PC-9 (cell line): ENCODE results near the gene C13orf46. TPM values are rescaled to one million over a fixed set of nuclear protein-coding genes. Genes with fewer than 3 reads are reported as not detected.

Experiments used
- BruUV-seq: library from RNA; stranded (reverse); fragments of 400-500 nt; replicated peaks from 2 replicates; lab custom pipeline; 2021; lab: Mats Ljungman, UMichigan
- CTCF ChIA-PET: fragments of 300-600 bp; sonication (Branson Sonifier 250); formaldehyde crosslinking; loops from one replicate; lab custom pipeline; 2022; ENCODE audit warnings: antibody characterized with exemption; lab: Charles Lee
- POLR2A ChIA-PET: fragments of 300-600 bp; sonication (Branson Sonifier 250); formaldehyde crosslinking; loops from one replicate; lab custom pipeline; 2022; ENCODE audit warnings: antibody characterized with exemption; ENCODE audit not compliant: unreplicated experiment; lab: Charles Lee
- DNase-seq, 2 experiments: peaks; one replicate each; pipeline versions ENCODE4 v3.0.0 to v3.0.0-alpha.2; 2015 to 2022; ENCODE audit warnings: mixed read lengths in 1 of 2
- H2AFZ ChIP-seq: fragments of 200-600 bp; sonication (generic); 2 replicates; pipeline ENCODE4 v1.8.1; 2017; ENCODE audit warnings: antibody characterized with exemption
- H3F3A ChIP-seq: fragments of 200-600 bp; sonication (generic); 2 replicates; pipeline ENCODE4 v1.8.1; 2017; ENCODE audit warnings: antibody characterized with exemption, mild to moderate bottlenecking, low read depth; ENCODE audit not compliant: insufficient read depth
- H3K27ac ChIP-seq: fragments of 200-600 bp; sonication (generic); 2 replicates; pipeline ENCODE4 v1.6.1; 2016; ENCODE audit warnings: mixed run types
- H3K27me3 ChIP-seq: fragments of 200-600 bp; sonication (generic); 2 replicates; pipeline ENCODE4 v1.6.1; 2016; ENCODE audit warnings: low read depth, mixed run types; ENCODE audit not compliant: insufficient read depth
- H3K36me3 ChIP-seq: fragments of 200-600 bp; sonication (generic); 2 replicates; pipeline ENCODE4 v1.6.1; 2016; ENCODE audit warnings: low read depth, mixed run types
- H3K4me1 ChIP-seq: fragments of 200-600 bp; sonication (generic); replicated peaks from 2 replicates; pipeline ENCODE4 v1.6.1; 2016; ENCODE audit warnings: mixed run types; ENCODE audit not compliant: insufficient read depth
- H3K4me2 ChIP-seq: fragments of 200-600 bp; sonication (generic); 2 replicates; pipeline ENCODE4 v1.6.1; 2017; ENCODE audit warnings: mixed run types
- H3K4me3 ChIP-seq: fragments of 200-600 bp; sonication (generic); 2 replicates; pipeline ENCODE4 v1.6.1; 2016; ENCODE audit warnings: mixed run types
- H3K79me2 ChIP-seq: fragments of 200-600 bp; sonication (generic); 2 replicates; pipeline ENCODE4 v1.6.1; 2017; ENCODE audit warnings: low read depth, mixed run types
- H3K9me2 ChIP-seq: fragments of 200-600 bp; sonication (generic); 2 replicates; pipeline ENCODE4 v1.8.1; 2017; ENCODE audit warnings: mild to moderate bottlenecking; ENCODE audit not compliant: insufficient read depth
- H3K9me3 ChIP-seq: fragments of 200-600 bp; sonication (generic); 2 replicates; pipeline ENCODE4 v1.8.1; 2016; ENCODE audit warnings: low read depth; ENCODE audit not compliant: insufficient read depth
- H4K20me1 ChIP-seq: fragments of 200-600 bp; sonication (generic); 2 replicates; pipeline ENCODE4 v1.8.1; 2017; ENCODE audit not compliant: insufficient read depth
- EZH2 ChIP-seq: fragments of 200-600 bp; sonication (generic); IDR thresholded peaks from 2 replicates; pipeline ENCODE4 v1.8.0; 2017; ENCODE audit warnings: antibody characterized with exemption, low read depth
- intact Hi-C: fragments of 100-400 bp; cut with micrococcal nuclease; formaldehyde crosslinking; loops from one replicate; pipeline ENCODE4 v1.10.0; 2022; ENCODE audit not compliant: unreplicated experiment
- total RNA-seq: library from RNA; stranded (reverse); gene quantifications from 2 replicates; pipeline ENCODE4 v1.2.3, GENCODE V29; 2021
- TF ChIP-seq, protein P1 (sequence below): fragments of 200-600 bp; sonication (generic); conservative IDR thresholded peaks from 2 replicates; pipeline ENCODE4 v1.6.1; 2017; ENCODE audit warnings: mixed run types, antibody characterized with exemption, mild to moderate bottlenecking, moderate library complexity

C13orf46 gene
- total RNA-seq, 1 experiment from 2014 or later = 1.5 TPM

DNA sequence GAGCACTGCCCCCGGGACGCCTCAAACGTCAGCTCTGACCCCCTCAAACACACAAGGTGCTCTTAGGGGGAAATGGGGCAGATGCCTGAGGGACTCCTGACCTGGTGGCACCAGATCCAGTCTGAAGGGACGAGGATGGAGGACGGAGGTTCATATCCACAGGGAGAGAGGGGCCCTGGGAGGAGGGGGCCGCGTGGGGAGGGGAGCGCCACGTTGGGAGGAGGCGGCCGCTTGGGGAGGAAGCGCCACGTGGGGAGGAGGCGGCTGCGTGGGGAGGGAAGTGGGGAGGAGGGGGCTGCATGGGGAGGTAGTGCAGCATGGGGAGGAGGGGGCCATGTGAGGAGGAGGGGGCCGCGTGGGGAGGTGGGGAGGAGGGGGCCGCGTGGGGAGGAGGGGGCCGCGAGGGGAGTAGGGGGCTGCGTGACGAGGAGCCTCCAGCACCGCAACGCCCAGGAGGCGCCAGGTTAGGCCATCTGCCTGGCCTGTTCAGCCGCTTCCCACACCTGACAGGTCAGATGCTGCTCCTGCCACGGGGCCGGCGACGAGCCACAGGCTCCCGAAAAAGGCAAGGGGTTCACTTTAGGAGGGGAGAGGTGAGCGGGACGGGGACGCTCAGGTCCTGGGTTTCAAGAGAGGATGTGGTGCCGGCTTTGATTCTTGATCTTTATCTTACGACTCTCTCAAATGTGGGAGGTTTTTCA is 36.7 kb upstream of the C13orf46 start:
- no peak for DNase-seq
- Histone ChIP-seq H3K36me3 (no peaks in the 10 kb centered on the region), H3K4me1 (0 out of 2 replicates have a peak, but pooled peaks cover 4% of the 10 kb centered on the region), H2AFZ (no peak overlapping the region), H3K4me2 (no peak overlapping the region), H3K27me3 (no peaks in the 10 kb centered on the region), H3F3A (peaks cover 4% of the 10 kb centered on the region; the same call in 1 of the 2 replicates), H4K20me1 (no peaks in the 10 kb centered on the region), H3K27ac (no peak overlapping the region), H3K9me2 (no peaks in the 10 kb centered on the region), H3K4me3 (no peak overlapping the region), H3K79me2 (no peaks in the 10 kb centered on the region), H3K9me3 (no peaks in the 10 kb centered on the region)
- POLR2A ChIA-PET = no interaction called here
- intact Hi-C loops = no loop called here
- BruUV-seq = no TSS peak
- CTCF ChIA-PET = no interaction called here
- TF ChIP-seq EZH2 = no peak
- TF ChIP-seq, protein P1, sequence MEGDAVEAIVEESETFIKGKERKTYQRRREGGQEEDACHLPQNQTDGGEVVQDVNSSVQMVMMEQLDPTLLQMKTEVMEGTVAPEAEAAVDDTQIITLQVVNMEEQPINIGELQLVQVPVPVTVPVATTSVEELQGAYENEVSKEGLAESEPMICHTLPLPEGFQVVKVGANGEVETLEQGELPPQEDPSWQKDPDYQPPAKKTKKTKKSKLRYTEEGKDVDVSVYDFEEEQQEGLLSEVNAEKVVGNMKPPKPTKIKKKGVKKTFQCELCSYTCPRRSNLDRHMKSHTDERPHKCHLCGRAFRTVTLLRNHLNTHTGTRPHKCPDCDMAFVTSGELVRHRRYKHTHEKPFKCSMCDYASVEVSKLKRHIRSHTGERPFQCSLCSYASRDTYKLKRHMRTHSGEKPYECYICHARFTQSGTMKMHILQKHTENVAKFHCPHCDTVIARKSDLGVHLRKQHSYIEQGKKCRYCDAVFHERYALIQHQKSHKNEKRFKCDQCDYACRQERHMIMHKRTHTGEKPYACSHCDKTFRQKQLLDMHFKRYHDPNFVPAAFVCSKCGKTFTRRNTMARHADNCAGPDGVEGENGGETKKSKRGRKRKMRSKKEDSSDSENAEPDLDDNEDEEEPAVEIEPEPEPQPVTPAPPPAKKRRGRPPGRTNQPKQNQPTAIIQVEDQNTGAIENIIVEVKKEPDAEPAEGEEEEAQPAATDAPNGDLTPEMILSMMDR = no peak

DNA sequence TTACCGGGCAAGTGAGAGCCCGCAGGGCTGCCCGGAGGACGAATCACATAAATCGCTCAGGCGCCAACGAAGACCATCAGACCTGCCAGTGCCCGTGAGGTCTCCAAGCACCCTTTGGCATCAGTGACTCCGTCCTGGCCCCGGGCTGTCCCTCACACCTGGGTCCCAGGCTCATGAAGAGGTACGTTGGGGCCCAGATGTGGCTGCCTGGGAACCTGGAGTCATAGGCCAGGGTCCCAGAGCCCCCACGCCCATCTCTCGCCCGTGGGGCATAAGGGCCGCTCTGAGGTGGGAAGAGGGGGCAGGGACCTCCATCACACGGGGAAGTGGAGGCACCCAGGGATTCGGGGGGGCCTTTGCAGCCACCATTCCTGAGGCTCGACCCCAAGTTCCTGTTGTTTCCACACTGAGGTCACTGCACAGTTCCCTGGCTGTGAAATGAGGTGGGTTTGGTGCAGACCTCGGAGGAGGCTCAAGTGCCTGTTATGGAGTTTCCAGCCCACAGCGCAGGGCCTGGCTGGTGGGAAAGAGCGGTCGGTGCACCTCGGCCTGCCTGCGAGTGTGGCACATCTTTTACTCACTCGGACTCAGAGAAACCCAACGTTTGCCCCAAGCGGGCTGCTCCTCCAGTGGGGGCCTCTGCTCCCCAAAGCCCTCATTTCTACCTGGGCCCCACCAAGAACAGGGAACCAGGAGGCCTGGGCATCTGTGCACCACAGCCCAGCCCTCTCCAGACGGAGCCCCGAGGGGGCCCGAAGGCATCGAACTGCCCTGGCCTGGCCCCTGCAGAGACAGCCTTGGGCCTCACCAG is 35.9 kb upstream of the C13orf46 start:
- H3K79me2 ChIP-seq = no peaks in the 10 kb centered on the region
- ChIA-PET POLR2A (no interaction called here), CTCF (no interaction called here)
- no peak overlapping the region for H2AFZ ChIP-seq
- intact Hi-C loops = no loop called here
- no peak overlapping the region for H3K4me3 ChIP-seq
- H3K27me3 ChIP-seq = no peaks in the 10 kb centered on the region
- TF ChIP-seq, protein P1 = no peak
- TF ChIP-seq EZH2 = no peak
- H3K9me3 ChIP-seq = no peaks in the 10 kb centered on the region
- no peak overlapping the region for H3K4me2 ChIP-seq
- no TSS peak for BruUV-seq
- no peaks in the 10 kb centered on the region for H3K4me1 ChIP-seq
- H4K20me1 ChIP-seq = no peaks in the 10 kb centered on the region
- DNase-seq = no peak
- H3K27ac ChIP-seq = no peak overlapping the region
- peaks cover 4% of the 10 kb centered on the region; the same call in 1 of the 2 replicates for H3F3A ChIP-seq
- no peaks in the 10 kb centered on the region for H3K36me3 ChIP-seq
- H3K9me2 ChIP-seq = no peaks in the 10 kb centered on the region

DNA sequence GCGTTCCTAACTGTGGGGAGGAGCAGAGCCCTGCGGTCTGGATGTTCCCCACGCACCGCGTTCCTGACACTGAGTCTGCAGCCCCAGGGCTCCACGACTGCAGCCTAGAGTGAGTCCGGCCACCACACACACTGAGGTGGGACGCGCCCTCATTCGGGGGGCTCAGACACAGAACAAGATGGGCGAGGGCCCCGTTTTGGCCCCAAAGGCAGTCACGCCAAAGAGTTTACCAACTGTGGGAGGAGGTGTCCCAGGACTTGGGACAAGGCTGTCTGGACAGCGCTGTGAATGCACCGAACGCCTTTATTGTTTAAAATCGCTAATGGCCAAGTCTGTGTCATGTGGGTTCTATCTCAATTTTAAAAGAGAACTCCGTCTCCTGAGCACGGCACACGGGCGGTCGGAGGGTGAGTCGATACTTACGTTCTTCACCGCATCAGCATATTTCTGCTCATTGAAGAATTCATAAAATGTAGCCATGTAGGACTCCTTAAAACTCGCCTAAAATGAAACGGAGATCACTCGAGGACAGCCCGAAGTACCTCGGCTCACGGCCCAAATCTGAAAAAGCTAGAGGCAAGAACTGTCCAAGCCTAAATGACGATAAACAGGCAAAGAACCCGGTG is 35.2 kb upstream of the C13orf46 start:
- H4K20me1 ChIP-seq = no peaks in the 10 kb centered on the region
- H3K79me2 ChIP-seq = no peaks in the 10 kb centered on the region
- ChIA-PET POLR2A (no interaction called here), CTCF (no interaction called here)
- no peak for TF ChIP-seq EZH2
- TF ChIP-seq, protein P1 = no peak
- no peak for DNase-seq
- H3K36me3 ChIP-seq = no peaks in the 10 kb centered on the region
- H3K4me1 ChIP-seq = no peaks in the 10 kb centered on the region
- no peak overlapping the region for H3K27ac ChIP-seq
- no peaks in the 10 kb centered on the region for H3K9me2 ChIP-seq
- H2AFZ ChIP-seq = no peak overlapping the region
- BruUV-seq = no TSS peak
- H3F3A ChIP-seq = peaks cover 4% of the 10 kb centered on the region; the same call in 1 of the 2 replicates
- intact Hi-C loops = no loop called here
- H3K4me2 ChIP-seq = no peak overlapping the region
- H3K27me3 ChIP-seq = no peaks in the 10 kb centered on the region
- H3K4me3 ChIP-seq = no peak overlapping the region
- H3K9me3 ChIP-seq = no peaks in the 10 kb centered on the region
